Measurements from ENCODE around the gene GAS2L1.

Gene GAS2L1

DNA sequence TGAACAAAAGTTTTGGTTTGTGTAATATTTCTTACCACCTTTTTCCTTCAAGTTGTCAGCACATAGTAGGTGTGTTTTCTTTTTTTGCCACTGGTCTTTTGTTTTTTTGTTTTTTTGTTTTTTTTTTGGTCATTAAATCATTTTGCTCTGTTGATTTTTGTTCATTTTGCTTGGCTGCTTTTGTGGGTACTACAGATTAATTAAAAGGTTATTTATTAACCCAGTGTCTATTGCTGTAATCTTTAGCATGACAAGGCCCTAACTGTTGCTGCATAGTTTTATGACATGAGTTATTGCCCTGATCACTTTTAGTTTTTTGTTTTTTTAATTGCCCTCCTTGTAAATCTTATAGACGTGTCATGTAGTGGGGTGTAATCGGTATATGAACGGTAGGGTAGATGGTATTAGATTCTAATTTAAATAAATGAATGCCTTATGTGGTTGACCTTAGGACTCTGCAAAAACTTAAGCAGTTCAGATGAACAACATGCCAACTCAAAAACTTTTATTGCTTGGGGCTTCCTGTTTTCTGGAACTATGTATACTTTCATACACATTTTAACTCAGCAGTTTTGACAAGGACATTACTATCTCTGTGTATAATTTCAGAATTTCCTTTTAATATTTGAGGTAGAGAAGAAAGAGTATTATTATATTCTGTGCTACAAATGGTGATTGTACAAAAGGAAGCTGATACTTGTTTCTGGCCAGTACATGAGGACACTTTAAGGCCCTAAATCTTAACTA, 30.5 kb upstream of the GAS2L1 start:
- DNase-seq (ENCODE audit: low spot score): no peak

GRCh38 chr22:29277927-29278326, 28.5 kb upstream of the GAS2L1 start:
- no peak for DNase-seq (ENCODE audit: low spot score)

DNA sequence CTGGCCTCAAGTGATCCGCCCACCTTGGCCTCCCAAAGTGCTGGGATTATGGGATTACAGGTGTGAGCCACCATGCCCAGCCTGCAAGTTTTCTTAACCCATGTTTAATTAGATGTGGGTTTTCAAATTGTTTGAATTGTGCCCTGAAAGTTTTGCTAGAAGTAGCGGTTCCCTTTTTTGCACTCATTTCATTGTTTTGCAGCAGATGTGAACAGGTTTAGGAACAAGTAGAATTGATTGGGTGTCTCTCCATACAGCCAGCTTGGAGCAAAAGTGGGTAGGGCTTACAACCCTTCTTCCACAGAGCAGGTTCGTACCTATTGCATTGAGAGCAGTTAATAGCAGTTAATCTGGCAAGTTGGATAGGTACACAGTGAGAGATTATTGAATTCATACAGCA, 22.3 kb upstream of the GAS2L1 start:
- no peak for DNase-seq (ENCODE audit: low spot score)

GRCh38 chr22:29288837-29289236, 17.6 kb upstream of the GAS2L1 start:
- no peak for DNase-seq (ENCODE audit: low spot score)

DNA sequence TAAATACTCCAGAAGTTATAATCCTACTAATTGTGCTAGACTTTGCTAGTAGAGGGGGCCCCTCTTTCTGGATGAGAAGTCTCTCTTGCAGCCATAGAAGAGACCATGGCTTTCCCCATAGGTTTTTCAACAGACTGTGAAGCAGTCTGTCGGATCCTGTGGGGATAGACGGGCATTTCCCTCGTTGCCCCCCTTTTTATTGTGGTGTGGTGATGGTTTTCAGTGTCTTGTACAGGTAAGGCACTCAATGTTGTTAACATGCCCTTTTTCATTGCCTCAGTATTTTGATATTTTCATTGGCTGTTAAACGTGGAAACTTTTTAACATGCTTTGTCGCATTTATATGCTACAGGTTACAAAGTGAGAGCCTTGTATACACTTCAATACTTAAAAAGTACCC, 16.4 kb upstream of the GAS2L1 start:
- DNase-seq (ENCODE audit: low spot score): no peak

DNA sequence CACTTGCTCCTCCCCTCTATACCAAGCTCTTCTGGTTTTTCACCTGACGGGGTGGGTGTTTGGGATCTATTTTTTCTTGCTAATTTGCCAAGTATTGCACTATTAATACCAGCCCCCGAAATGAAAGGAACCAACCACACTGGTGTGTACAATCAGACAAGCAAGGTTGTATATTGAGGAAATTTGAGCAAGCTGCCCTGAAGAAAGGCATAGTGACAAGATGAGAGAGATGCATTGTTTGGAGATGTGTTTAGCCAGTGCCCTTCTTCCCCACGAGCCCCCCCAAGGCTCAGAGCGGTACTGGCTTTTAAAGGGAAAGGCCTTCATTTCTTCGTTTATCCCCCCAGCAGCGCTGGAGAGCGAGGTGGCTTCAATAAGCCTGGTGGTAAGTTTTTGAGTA, 15.2 kb upstream of the GAS2L1 start:
- DNase-seq (ENCODE audit: low spot score): no peak

- DNase-seq (ENCODE audit: low spot score): no peak
These were observed 14.1 kb upstream of the GAS2L1 start for GRCh38 chr22:29292379-29292778.

GRCh38 chr22:29298641-29299040, 7.8 kb upstream of the GAS2L1 start:
- no peak for DNase-seq (ENCODE audit: low spot score)

DNA sequence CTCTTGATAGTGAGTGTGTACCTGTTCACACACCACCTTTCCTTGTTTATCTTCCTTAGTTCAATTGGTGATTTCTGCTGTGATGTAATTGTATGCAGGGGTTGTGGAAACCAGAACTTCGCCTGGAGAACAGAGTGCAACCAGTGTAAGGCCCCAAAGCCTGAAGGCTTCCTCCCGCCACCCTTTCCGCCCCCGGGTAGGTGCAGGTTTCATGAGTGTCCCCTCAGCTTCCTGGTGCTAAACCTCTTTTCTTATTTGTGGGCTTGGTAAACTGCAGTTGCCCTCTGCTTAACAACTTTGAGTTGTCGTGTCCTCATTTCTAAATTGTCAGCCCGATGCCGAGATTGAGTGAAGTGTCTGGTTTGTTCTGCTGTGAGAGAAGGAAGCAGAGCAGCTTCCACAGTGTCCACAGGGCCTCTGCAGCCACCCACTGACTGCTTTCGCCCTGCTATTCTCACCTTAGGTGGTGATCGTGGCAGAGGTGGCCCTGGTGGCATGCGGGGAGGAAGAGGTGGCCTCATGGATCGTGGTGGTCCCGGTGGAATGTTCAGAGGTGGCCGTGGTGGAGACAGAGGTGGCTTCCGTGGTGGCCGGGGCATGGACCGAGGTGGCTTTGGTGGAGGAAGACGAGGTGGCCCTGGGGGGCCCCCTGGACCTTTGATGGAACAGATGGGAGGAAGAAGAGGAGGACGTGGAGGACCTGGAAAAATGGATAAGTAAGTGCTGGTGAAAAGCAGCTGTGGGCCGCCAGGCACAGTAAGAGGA, 7.1 kb upstream of the GAS2L1 start:
- DNase-seq (ENCODE audit: low spot score): no peak

DNA sequence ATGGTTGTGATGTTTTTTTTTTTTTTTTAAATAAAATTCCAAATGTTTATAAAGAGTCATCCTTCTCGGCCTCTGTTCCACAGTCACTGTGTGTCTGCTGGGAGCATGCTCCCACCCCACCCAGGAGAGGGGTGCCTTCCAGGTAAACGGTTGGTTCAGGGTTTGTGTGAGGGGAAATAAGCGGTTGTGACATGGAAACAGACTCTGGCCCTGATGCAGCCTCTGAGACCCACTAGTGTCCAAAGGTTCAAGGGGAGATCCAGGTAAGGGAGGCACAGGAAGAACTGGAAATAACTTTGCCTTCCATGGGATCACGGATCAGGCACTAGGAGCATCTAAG, 6.0 kb upstream of the GAS2L1 start:
- DNase-seq (ENCODE audit: low spot score): no peak

GRCh38 chr22:29300807-29301601, 5.4 kb upstream of the GAS2L1 start:
- DNase-seq (ENCODE audit: low spot score): no peak

DNA sequence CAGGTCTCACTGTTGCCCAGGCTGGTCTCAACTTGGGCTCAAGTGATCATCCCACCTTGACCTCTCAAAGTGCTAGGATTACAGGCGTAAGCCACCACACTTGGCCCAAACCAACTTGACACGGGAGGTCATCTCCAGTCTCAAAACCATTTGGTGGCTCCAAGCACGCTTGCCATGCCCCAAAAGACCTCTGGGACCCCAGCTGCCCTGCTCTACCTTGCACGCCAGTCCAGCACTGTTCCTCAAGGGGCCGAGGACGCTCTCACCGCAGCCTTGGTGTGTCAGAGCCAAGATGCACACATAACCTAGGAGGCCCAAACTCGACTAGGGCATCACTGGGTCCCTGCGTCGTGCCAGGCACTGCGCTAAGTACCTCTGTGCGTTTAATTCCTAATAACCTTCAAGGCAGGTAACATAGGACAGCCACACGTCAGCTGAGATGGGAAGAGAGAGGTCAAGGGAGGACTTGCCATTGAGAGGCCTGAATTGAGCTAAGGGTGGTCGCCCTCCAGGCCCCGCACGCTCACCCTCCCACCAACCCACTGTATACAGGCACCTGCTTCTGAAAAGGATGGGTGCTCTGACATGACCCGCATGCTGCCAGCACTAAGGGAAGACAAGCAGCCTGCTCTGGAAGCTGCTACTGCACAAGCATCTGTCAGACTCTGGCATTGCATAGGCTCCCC, 4.6 kb upstream of the GAS2L1 start:
- DNase-seq (ENCODE audit: low spot score): no peak

DNA sequence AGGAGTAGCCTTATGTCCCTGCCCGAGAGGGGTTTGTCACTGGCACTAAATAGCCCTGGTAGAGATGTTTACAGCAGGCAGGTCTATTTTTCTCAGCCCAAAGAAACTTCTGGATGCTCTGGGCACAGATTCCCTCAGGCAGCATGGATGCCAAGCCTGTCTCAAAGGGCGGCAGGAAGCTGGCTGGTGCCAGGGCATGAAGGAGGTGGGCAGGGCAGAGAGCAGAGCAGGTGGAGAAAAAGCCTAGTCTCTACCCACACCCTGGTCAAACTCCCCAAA, 4.1 kb upstream of the GAS2L1 start:
- DNase-seq (ENCODE audit: low spot score): no peak

DNA sequence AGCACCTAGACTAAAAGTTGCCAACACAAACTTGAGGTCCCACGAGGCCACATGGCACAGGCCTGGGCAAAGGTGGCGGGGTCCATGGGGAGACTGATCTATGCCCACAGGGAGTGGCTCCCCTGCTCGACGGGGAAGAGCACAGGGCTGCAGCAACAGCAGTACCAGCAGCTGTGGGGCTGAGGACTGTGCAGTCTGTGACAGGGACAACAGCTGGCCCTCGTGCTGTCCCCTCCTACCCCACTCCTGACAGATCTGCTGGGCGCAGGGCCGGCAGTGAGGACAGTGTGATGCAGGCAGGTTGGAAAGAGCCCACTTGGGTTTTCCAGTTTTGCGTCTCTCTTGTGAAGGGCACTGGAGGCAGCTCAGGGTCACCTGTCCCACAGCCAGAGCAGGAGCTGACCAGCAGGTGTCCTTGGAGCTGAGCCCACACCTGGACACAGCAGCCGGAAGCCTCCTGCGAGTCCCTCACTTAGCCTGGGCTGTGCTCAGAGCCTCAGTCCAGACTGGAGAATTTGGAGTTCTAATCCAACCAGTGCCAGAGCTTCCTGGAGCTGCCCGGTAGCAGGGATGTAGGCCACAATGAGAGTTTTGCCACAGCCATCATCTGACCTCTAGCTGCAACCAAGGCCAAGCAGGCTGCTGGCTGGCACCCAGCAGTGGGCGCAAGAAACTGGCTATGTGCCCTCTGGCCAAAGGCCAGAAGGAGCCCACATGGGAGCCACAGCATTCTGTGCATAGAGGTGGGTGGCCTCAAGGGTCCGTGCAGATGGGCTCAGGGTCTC, 3.6 kb upstream of the GAS2L1 start:
- DNase-seq (ENCODE audit: low spot score): no peak

DNA sequence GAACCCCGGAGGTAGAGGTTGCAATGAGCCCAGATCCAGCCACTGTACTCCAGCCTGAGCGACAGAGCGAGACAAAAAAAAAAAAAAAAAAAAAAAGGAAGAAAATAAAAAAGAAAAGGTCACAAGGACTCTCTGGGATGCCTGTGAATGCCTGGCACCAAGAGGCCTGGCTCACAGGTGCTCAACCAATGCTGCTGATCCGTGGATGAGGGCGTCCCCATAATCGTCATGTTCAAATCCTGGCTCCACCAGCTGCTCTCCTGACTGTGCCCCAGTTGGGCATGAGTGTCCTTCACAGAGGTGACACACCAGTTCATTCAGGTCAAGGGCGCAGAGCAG, 645 bp upstream of the GAS2L1 start:
- DNase-seq (ENCODE audit: low spot score): no peak

DNA sequence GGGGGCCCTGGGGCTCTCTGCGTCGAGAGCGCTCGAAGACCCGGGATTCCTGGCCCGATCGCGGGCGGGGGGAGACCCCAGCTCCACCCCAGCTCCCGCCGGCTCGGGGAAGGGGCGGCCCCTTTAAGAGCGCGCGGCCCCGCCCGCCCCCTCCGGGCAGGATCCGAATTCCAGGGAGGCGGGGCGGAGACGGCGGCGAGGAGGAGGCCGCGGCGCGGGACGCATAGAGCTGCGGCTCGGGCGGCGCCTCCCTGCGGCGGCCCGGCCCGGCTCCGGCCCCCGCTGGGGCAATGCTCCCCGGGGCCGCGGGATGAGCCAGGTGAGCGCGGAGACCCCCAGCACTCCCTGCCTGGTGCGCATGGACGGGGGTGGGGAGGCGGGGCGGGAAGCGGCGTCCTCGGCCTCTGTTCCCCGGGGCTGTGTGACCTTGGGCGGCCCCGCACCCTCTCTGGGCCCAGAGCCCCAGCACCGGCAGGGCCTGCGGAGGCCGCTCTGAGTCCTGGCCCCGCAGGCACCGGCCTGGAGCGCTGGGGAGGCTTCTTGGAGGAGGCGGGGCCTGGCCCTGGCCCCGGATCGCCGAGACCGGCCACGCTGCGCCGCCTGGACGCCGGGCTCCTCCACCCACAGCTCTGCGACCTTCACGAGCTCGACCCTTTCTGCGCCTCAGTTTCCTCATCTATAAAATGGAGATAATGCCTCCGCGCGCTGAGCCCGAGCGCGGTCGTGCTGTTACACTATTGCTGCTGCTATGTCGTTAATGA, 565 bp downstream of the GAS2L1 start:
- DNase-seq (ENCODE audit: low spot score): peak; percentile 95

- DNase-seq (ENCODE audit: low spot score): peak; percentile 46
These were observed 1.2 kb downstream of the GAS2L1 start for GRCh38 chr22:29307596-29308147.

GRCh38 chr22:29308148-29308790, 1.8 kb downstream of the GAS2L1 start:
- DNase-seq (ENCODE audit: low spot score): no peak

- peak; percentile 79 for DNase-seq (ENCODE audit: low spot score)
These were observed 2.4 kb downstream of the GAS2L1 start for GRCh38 chr22:29308791-29309262.

All from GM03348 (cell line).